Activated CD4-positive, alpha-beta T cell treated with anti-CD3 and anti-CD28 coated beads, Interleukin-2, amount 50 U/mL, for 1 hour (primary cell): Measurements from ENCODE around the gene NFKB2.

Experiments used
- DNase-seq: peaks from one replicate; pipeline ENCODE4 v3.0.0-alpha.2; 2020

The NFKB2 gene

GRCh38 chr10:102395400-102396316 lies at the start of gene NFKB2:
Gene NFKB2, plus strand, starts transcription at chr10:102395705. Its CDS starts 255 bp downstream, at chr10:102395960.
- DNase-seq = peak; percentile 92

- DNase-seq = no peak
Measured at GRCh38 chr10:102347236-102347828, 48.2 kb upstream of the NFKB2 start.

- DNase-seq = peak; percentile 73
Measured at GRCh38 chr10:102352066-102352715, 43.3 kb upstream of the NFKB2 start.

GRCh38 chr10:102354451-102354850 lies 41.1 kb upstream of the NFKB2 start:
- DNase-seq = no peak

GRCh38 chr10:102358712-102359382 lies 36.7 kb upstream of the NFKB2 start:
- no peak for DNase-seq

GRCh38 chr10:102367441-102367840 lies 28.1 kb upstream of the NFKB2 start:
- no peak for DNase-seq

- DNase-seq = no peak
Measured at GRCh38 chr10:102368077-102368476, 27.4 kb upstream of the NFKB2 start.

- DNase-seq = no peak
Measured at GRCh38 chr10:102371295-102371694, 24.2 kb upstream of the NFKB2 start.

GRCh38 chr10:102375250-102375649 lies 20.3 kb upstream of the NFKB2 start:
- DNase-seq = peak; percentile 13

GRCh38 chr10:102375867-102376266 lies 19.6 kb upstream of the NFKB2 start:
- DNase-seq = no peak

- DNase-seq = no peak
Measured at GRCh38 chr10:102376901-102377300, 18.6 kb upstream of the NFKB2 start.

GRCh38 chr10:102379383-102379782 lies 16.1 kb upstream of the NFKB2 start:
- DNase-seq = no peak

- no peak for DNase-seq
Measured at GRCh38 chr10:102381983-102382382, 13.5 kb upstream of the NFKB2 start.

- no peak for DNase-seq
Measured at GRCh38 chr10:102382871-102383270, 12.6 kb upstream of the NFKB2 start.

GRCh38 chr10:102384053-102384452 lies 11.5 kb upstream of the NFKB2 start:
- DNase-seq = peak; percentile 10

- no peak for DNase-seq
Measured at GRCh38 chr10:102384606-102385429, 10.7 kb upstream of the NFKB2 start.

GRCh38 chr10:102389894-102390293 lies 5.6 kb upstream of the NFKB2 start:
- DNase-seq = no peak

GRCh38 chr10:102392306-102392705 lies 3.2 kb upstream of the NFKB2 start:
- no peak for DNase-seq

GRCh38 chr10:102393411-102394078 lies 2.0 kb upstream of the NFKB2 start:
- DNase-seq = no peak

GRCh38 chr10:102394079-102394800 lies 1.3 kb upstream of the NFKB2 start:
- DNase-seq = peak; percentile 99
